Right lobe of liver (tissue), 4 donors: ENCODE results near the gene ASIC2.

Experiments used
- POLR2A ChIP-seq: fragments of 450-650 bp; IDR thresholded peaks from one replicate; pipeline ENCODE4 v1.6.1; 2017; ENCODE audit warnings: antibody characterized with exemption, mild to moderate bottlenecking
- TF ChIP-seq, protein P1 (sequence below), 4 donors: fragments of 200-600 bp in 3 of 4; fragments of 450-650 bp in 1 of 4; IDR thresholded peaks; one replicate each; pipeline versions ENCODE4 v1.5.1 to v1.8.0; 2016 to 2022; ENCODE audit warnings: antibody characterized with exemption in 4 of 4, mild to moderate bottlenecking in 2 of 4
- donor health status: DM: no; HTN: no; CAD: no.
- donor health status: DM: no; HTN: no; CAD: no.
- donor health status: DM: no; HTN: yes; CAD: no.

DNA sequence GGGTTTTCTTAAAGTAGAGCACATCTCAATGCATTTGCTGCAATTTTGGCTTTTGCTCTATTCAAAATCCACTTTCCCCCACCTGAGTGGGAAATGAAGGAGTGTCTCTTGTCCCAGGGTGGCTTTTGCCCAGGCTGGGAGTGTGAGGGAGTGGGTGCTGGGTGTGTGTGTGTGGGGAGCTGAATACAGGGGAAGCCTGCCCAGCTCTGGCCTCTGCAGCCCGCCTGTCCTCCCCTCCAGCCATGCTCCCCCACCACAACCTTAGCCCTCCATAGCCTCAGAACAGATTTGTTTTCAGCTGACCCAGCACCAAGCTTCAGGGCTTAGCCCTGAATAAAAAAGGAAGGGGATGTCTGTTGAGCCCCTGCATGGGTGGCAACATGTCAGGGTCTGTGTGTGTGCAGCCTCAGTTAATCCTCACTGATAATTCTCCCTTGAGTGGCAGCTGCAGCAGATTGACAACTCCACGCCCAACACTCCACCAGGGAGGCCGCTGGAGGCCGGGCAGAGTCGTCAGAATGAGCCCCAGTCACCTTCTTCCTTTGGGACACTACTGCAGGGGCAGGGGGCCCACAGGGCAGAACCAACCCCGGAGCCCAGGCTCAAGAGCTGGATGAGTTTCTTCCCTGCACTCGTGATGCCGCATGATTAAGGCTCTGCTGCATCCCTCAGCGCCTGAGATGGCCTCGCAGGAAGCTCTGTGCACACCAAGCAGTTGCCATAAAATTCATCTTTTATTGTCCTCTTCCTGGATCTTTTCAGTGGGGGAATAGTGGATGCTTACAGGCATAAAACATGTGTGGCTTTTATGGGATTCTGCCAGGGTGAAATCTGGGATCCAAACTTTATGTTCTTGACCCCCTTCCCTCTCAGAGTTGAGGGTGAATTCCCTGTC is 246.5 kb downstream of the ASIC2 start:
- TF ChIP-seq, protein P1, sequence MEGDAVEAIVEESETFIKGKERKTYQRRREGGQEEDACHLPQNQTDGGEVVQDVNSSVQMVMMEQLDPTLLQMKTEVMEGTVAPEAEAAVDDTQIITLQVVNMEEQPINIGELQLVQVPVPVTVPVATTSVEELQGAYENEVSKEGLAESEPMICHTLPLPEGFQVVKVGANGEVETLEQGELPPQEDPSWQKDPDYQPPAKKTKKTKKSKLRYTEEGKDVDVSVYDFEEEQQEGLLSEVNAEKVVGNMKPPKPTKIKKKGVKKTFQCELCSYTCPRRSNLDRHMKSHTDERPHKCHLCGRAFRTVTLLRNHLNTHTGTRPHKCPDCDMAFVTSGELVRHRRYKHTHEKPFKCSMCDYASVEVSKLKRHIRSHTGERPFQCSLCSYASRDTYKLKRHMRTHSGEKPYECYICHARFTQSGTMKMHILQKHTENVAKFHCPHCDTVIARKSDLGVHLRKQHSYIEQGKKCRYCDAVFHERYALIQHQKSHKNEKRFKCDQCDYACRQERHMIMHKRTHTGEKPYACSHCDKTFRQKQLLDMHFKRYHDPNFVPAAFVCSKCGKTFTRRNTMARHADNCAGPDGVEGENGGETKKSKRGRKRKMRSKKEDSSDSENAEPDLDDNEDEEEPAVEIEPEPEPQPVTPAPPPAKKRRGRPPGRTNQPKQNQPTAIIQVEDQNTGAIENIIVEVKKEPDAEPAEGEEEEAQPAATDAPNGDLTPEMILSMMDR (IDR thresholded peaks at IDR 0.05): no peak
- no peak for TF ChIP-seq POLR2A
